Measurements from ENCODE around the gene FARSB.

Gene FARSB

DNA sequence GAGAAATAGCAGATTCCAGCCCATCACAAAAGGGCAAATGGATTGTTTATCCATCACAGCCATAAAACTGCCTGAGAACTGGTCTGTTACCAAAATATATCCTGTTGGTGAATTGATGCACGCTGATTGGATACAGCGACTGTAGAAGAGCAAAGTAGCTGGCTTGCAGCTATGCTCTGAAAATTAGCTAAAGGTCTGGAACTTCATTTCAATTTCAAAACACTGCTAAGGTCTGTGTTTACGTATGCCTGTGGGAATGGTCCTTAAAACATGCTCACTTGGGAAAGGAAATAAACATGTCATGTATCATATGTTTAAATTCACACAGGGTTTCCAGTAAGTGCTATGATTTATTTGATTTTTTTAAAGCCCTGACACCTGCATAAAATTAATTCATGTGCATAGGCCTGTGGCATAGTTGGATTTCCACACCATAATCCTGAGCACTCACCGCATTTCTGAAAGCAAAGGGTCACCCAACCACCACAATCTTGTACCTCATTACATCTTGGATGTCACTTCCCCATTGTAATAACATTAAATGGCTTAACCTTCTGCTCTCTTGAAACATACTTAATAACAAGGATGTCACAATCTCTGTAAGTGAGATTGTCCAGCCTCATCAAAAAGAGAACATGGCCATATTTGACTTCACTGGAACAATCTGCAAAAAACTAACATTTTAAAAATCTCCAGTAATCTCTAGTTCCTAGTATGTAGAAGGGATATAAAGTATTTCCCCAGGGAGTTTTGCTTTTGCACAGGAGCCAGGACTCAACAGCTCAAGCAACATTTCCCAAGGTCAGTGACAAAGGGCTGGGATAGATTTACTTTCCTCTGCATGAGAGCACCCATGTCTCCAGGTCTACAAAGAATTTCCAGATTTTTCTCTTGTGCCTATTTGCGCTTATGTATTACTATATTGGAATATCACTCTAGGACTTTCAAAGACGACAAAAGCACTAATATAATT is 109.8 kb downstream of the FARSB start:
- no peak for DNase-seq

GRCh38 chr2:222544661-222545060 is 111.2 kb downstream of the FARSB start:
- DNase-seq: no peak

DNA sequence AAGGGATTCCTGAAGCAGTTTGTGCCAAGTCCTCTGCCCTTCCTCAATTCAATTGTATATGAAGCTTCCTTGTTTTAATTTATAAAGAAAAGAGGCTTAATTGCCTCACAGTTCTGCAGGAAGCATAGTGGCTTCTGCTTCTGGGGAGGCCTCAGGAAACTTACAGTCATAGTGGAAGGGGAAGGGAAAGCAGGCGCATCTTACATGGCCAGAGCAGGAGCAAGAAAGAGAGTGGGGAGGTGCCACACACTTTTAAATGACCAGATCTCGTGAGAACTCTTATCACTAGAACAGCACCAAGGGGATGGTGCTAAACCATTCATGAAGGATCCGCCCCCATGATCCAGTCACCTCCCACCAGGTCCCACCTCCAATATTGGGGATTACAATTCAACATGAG is 117.4 kb downstream of the FARSB start:
- no peak for DNase-seq

- DNase-seq: no peak
These were observed 120.4 kb downstream of the FARSB start for GRCh38 chr2:222535477-222535876.

GRCh38 chr2:222532315-222532714 is 123.6 kb downstream of the FARSB start:
- no peak for DNase-seq

- no peak for DNase-seq
These were observed 129.2 kb downstream of the FARSB start for GRCh38 chr2:222526480-222527277.

DNA sequence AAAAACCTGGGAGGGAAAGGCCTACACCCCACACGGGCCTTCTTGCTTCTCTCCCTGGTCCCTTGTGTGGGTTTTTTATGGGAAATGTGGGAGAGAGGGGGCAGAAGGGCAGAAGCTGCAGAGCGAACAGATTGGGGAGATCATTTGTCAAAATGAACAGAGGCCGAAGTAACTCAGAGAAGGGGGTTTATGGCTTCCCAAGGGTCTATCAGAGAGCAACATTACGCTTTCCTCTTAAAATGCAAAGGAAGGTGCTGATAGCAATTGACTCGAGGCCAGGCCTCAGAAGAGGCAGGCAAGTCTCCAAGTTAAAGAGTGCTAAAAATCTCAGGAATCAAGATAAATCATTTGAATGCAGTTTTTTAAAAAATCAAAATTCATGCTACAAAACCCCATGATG is 130.1 kb downstream of the FARSB start:
- no peak for DNase-seq

GRCh38 chr2:222523783-222524544 is 131.9 kb downstream of the FARSB start:
- no peak for DNase-seq

- no peak for DNase-seq
These were observed 133.8 kb downstream of the FARSB start for GRCh38 chr2:222522082-222522481.

DNA sequence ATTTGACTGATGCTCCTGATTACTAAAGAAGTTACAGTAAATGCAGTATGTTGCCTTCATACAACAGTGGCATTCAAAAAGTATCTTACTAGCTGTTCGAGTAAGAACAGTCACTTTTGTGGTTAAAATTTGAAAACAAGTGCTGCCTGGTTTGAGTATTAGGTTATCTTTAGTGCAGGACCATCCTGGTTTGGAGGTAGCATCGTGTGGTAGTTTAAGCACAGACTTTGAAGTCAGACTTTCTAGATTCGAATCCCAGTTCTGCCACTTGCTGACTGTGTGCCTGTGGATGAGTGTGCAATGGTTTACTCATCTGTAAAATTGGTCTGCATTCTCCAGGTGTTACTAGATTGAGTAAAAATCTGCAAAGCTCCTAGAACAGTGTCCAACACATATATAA is 134.8 kb downstream of the FARSB start:
- no peak for DNase-seq
